ENCODE measurements around the gene URB1. TPM values are rescaled to one million over a fixed set of nuclear protein-coding genes. Genes with fewer than 3 reads are reported as not detected.
A peak's percentile ranks its signal among the peaks of the same experiment; 100 is the strongest.

The URB1 gene
- total RNA-seq, 2 experiments from 2014 or later: 19.4 to 25.4 TPM

- Histone ChIP-seq H4K20me1 (ENCODE audit: insufficient read depth, low read length) (no peaks in the 10 kb centered on the region; the same call in none of the 2 replicates), H3K9me2 (ENCODE audit: insufficient read depth, low read length) (no peaks in the 10 kb centered on the region), H3K27ac (ENCODE audit: low read depth, low read length, poor library complexity, severe bottlenecking) (no peak overlapping the region), H3K79me2 (ENCODE audit: insufficient read depth, low read depth, low read length) (peaks cover 14% of the 10 kb centered on the region), H3K4me2 (ENCODE audit: low read length) (no peak overlapping the region), H3K4me3 (ENCODE audit: low read depth, low read length, poor library complexity, severe bottlenecking) (no peak overlapping the region), H2AFZ (ENCODE audit: low read length) (no peak overlapping the region), H3K9me3 (ENCODE audit: low read length) (no peaks in the 10 kb centered on the region), H3K36me3 (ENCODE audit: insufficient read depth, low read length) (peaks cover 96% of the 10 kb centered on the region), H3K4me1 (ENCODE audit: insufficient read depth, low read length, poor library complexity, severe bottlenecking) (no peaks in the 10 kb centered on the region)
- ChIA-PET POLR2A (no interaction called here), CTCF (ENCODE audit: unreplicated experiment) (no interaction called here)
- BruUV-seq (replicated peaks): no TSS peak
- intact Hi-C loops (cut with micrococcal nuclease; ENCODE audit: unreplicated experiment): no loop called here
- no peak for TF ChIP-seq EZH2phosphoT487 (IDR thresholded peaks at IDR 0.05; ENCODE audit: borderline replicate concordance, low read depth, low read length)
- TF ChIP-seq CTCF (conservative IDR thresholded peaks at IDR 0.05; ENCODE audit: low read length): no peak
- no peak for DNase-seq (ENCODE audit: low spot score)
Observed at GRCh38 chr21:32382108-32382644, 10.6 kb downstream of the URB1 start.

GRCh38 chr21:32381571-32381970 is 11.2 kb downstream of the URB1 start:
- no peaks in the 10 kb centered on the region for H3K9me2 ChIP-seq (ENCODE audit: insufficient read depth, low read length)
- TF ChIP-seq CTCF (conservative IDR thresholded peaks at IDR 0.05; ENCODE audit: low read length): no peak
- no peak for TF ChIP-seq EZH2phosphoT487 (IDR thresholded peaks at IDR 0.05; ENCODE audit: borderline replicate concordance, low read depth, low read length)
- ChIA-PET CTCF (ENCODE audit: unreplicated experiment) (no interaction called here), POLR2A (no interaction called here)
- H3K79me2 ChIP-seq (ENCODE audit: insufficient read depth, low read depth, low read length): peaks cover 8% of the 10 kb centered on the region; the same call in 1 of the 2 replicates
- BruUV-seq (replicated peaks): no TSS peak
- H3K9me3 ChIP-seq (ENCODE audit: low read length): no peaks in the 10 kb centered on the region
- H2AFZ ChIP-seq (ENCODE audit: low read length): no peak overlapping the region
- H3K4me1 ChIP-seq (ENCODE audit: insufficient read depth, low read length, poor library complexity, severe bottlenecking): no peaks in the 10 kb centered on the region
- H4K20me1 ChIP-seq (ENCODE audit: insufficient read depth, low read length): no peaks in the 10 kb centered on the region; the same call in none of the 2 replicates
- H3K4me2 ChIP-seq (ENCODE audit: low read length): no peak overlapping the region
- H3K27ac ChIP-seq (ENCODE audit: low read depth, low read length, poor library complexity, severe bottlenecking): no peak overlapping the region
- DNase-seq (ENCODE audit: low spot score): no peak
- H3K4me3 ChIP-seq (ENCODE audit: low read depth, low read length, poor library complexity, severe bottlenecking): no peak overlapping the region
- intact Hi-C loops (cut with micrococcal nuclease; ENCODE audit: unreplicated experiment): no loop called here
- peaks cover 96% of the 10 kb centered on the region for H3K36me3 ChIP-seq (ENCODE audit: insufficient read depth, low read length)

- H3K4me2 ChIP-seq (ENCODE audit: low read length): no peak overlapping the region
- H3K36me3 ChIP-seq (ENCODE audit: insufficient read depth, low read length): peaks cover 96% of the 10 kb centered on the region
- TSS peak; percentile 18 for BruUV-seq (replicated peaks)
- H3K4me1 ChIP-seq (ENCODE audit: insufficient read depth, low read length, poor library complexity, severe bottlenecking): no peaks in the 10 kb centered on the region
- DNase-seq (ENCODE audit: low spot score): no peak
- ChIA-PET POLR2A (no interaction called here), CTCF (ENCODE audit: unreplicated experiment) (no interaction called here)
- intact Hi-C loops (cut with micrococcal nuclease; ENCODE audit: unreplicated experiment): no loop called here
- no peaks in the 10 kb centered on the region; the same call in none of the 2 replicates for H4K20me1 ChIP-seq (ENCODE audit: insufficient read depth, low read length)
- peaks cover 2% of the 10 kb centered on the region; the same call in 1 of the 2 replicates for H3K79me2 ChIP-seq (ENCODE audit: insufficient read depth, low read depth, low read length)
- H3K9me3 ChIP-seq (ENCODE audit: low read length): no peaks in the 10 kb centered on the region
- no peak for TF ChIP-seq EZH2phosphoT487 (IDR thresholded peaks at IDR 0.05; ENCODE audit: borderline replicate concordance, low read depth, low read length)
- H3K27ac ChIP-seq (ENCODE audit: low read depth, low read length, poor library complexity, severe bottlenecking): no peak overlapping the region
- H2AFZ ChIP-seq (ENCODE audit: low read length): no peak overlapping the region
- H3K9me2 ChIP-seq (ENCODE audit: insufficient read depth, low read length): no peaks in the 10 kb centered on the region
- no peak overlapping the region for H3K4me3 ChIP-seq (ENCODE audit: low read depth, low read length, poor library complexity, severe bottlenecking)
Observed at GRCh38 chr21:32380940-32381339, 11.9 kb downstream of the URB1 start.
